NAMALWA (cell line): ENCODE measurements around the gene HS3ST6.
A peak's percentile ranks its signal among the peaks of the same experiment; 100 is the strongest.
"Not testable (repeated sequence)": the region's sequence is repeated elsewhere in the genome, so short reads cannot be mapped to it uniquely, and the experiment has no call there.

ENCODE experiments used
- DNase-seq: peaks from one replicate; pipeline ENCODE4 v3.0.0-alpha.2; 2015; ENCODE audit warnings: low spot score

Gene HS3ST6

DNA sequence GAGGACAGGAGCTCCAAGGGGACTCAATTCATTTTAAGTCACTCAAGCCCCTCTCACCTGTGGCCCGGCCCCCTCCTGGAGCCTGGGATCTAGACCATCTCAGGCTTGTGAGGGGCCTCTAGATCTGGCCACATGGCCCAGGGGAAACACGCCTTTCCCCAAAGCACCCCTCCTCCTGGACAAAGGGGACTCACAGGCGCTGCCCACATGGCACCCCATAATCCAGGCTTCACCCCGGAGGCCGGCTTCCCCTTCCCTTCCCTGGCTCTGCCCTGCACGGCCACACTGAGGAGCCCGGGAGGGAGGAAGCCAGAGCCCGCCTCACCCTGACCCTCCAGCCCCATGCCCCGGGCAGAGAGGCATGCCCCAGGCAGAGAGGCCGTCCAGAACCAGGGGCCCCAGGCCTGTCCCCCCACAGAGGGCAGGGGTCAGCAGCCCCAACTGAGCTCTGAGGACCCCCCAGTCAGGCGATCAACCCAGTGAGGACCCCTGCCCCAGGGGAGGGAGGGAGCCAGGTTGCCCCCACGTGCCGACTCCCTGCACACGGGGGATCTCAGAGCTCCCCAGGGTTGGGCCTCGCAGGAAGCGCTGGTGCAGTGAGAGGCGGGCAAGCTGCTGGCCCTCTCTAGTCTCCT lies 10.9 kb downstream of the HS3ST6 start:
- no peak for DNase-seq

- no peak for DNase-seq
These were observed 11.4 kb downstream of the HS3ST6 start for GRCh38 chr16:1906846-1907165.

GRCh38 chr16:1906055-1906845 lies 12.0 kb downstream of the HS3ST6 start:
- DNase-seq, result no peak

GRCh38 chr16:1903845-1904840 lies 14.1 kb downstream of the HS3ST6 start:
- no peak for DNase-seq

DNA sequence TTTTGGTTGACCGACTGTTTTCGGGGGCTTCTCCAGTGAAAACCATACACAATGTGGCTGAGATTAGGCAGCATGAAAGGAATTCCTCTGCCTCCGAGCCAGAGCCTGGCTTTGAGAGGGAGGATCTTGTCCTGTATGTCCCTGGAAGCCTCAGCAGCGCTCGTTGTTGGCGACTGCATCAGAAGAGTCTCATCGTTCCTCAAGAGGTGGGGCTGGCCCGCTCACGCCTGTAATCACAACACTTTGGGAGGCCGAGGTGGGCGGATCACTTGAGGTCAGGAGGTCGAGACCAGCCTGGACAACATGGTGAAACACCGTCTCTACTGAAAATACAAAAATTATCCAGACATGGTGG lies 15.0 kb downstream of the HS3ST6 start:
- DNase-seq, result no peak

- no peak for DNase-seq
These were observed 15.5 kb downstream of the HS3ST6 start for GRCh38 chr16:1902547-1903219.

DNA sequence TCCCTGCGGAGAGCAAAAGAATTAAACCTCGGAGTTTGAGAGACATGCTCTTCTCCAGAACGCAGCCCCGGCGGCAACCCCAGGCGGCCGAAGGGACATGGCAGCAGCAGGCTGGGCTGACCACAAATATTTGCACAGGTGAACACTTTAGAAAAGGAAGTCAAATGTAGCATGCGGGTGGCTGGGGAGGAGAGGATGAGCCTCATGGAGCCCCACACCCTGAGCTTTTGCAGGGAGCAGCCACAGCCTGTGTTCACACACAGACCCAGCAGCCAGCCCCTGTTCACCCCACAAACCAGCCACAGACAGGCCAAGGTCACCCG lies 17.8 kb downstream of the HS3ST6 start:
- DNase-seq, result no peak

GRCh38 chr16:1899641-1900451 lies 18.4 kb downstream of the HS3ST6 start:
- no peak for DNase-seq

DNA sequence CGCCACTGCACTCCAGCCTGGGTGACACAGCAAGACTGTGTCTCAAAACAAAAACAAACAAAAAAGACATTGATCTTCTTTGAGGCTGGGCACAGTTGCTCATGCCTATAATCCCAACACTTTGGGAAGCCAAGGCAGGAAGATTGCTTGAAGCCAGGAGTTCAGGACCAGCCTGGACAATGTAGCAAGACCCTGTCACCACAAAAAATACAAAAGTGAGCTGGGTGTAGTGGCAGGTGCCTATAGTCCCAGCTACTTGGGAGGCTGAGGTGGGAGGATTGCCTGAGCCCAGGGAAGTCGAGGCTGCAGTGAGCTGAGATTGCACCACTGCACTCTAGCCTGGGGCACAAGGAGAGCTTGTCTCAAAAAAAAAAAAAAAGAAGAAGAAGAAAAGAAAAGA lies 20.5 kb downstream of the HS3ST6 start:
- DNase-seq, result not testable (repeated sequence)

- no peak for DNase-seq
These were observed 22.1 kb downstream of the HS3ST6 start for GRCh38 chr16:1895949-1896675.

GRCh38 chr16:1895068-1895467 lies 23.1 kb downstream of the HS3ST6 start:
- DNase-seq, result no peak

GRCh38 chr16:1890708-1891050 lies 27.5 kb downstream of the HS3ST6 start:
- DNase-seq, result no peak

DNA sequence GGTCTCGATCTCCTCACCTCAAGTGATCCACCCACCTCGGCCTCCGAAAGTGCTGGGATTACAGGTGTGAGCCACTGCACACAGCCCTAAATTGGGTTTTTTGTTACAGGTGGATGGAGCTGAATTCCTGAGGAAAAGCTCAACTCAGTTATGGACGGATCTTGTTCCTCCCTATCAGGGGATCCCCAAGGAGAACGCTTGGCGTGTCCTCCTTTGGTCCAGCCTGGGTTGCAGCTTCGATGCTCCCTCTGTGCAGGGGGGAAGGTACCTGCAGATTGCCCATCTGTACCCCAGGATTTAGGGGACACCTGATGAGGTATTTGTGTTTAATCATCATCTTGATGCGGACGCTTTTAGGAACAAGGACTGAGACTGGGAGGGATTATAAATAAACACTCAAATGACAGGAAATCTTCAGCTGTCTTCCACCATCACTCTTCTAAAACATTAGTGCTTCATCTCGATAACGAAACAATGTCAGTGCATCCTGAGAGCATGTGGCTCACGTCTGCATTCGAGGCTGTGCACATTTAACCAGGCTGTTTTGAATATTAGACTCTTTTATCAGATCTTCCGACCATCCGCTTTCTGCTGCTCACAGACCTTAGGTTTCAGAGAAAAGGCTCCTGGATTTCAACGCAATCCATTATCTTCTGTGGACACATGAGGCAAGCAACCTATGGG lies 28.0 kb downstream of the HS3ST6 start:
- DNase-seq, result no peak

GRCh38 chr16:1887711-1888354 lies 30.4 kb downstream of the HS3ST6 start:
- no peak for DNase-seq

- no peak for DNase-seq
These were observed 33.3 kb downstream of the HS3ST6 start for GRCh38 chr16:1884889-1885288.

DNA sequence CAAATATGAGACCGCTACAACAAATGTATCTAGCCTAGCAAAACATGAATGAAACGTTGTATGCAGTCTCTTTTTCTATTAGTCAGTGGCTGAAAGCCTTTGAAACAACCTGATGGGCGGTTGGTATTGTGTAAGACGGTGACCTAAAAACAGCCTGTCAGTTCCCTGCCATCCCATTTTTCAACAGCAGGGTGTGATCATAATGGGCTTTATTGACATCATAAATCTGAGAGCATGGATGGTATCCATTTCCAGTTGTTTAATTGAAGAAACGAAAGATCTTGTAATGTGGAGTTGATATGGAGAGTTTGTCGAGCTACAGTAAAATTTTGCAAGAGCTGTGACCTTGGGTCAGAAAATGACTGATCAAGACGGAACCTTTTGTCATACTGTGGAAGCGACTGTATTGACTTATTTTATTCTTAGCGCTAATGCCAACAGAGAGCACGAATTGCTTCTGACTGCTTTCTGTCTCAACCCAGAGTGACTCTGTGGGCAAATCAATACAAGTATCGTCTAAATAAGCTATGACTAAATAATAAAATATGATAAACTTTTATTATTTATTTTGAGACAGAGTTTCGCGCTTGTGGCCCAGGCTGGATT lies 34.0 kb downstream of the HS3ST6 start:
- DNase-seq, result peak; percentile 55

DNA sequence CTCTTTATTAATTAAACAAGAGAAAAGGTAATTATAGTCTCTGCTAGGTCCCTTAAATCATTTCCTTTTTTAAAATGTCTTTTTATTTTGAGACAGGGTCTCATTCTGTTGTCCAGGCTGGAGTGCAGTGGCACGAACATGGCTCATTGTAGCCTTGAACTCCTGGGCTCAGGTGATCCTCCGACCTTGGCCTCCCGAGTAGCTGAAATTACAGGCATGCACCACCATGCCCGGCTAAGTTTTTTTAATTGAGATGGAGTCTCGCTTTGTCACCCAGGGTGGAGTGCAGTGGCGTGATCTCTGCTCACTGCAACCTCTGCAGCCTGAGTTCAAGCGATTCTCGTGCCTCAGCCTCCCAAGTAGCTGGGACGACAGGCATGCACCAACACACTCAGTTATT lies 37.0 kb downstream of the HS3ST6 start:
- DNase-seq, result not testable (repeated sequence)

DNA sequence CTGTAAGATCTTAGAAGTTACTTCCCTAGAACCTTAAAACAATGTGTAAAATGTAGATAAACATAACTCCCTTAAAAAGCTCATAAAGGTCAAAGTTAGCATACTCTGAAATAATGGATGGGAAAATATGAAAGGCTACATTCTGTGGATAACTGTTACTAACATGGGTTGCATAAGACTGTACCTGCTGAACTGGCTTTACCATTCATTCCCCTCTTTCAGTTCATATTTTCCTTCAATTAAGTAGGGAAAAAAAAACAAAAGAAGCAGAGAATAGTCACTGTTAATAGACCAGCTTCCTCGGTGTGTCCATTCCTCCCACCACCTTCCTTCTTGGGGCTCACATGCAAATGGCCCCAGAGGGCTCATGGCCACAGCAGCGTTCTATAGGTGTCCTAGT lies 38.7 kb downstream of the HS3ST6 start:
- DNase-seq, result no peak

- no peak for DNase-seq
These were observed 40.0 kb downstream of the HS3ST6 start for GRCh38 chr16:1878256-1878655.
